ENCODE results near the gene AKR7A3. TPM values are rescaled to one million over a fixed set of nuclear protein-coding genes. Genes with fewer than 3 reads are reported as not detected.
A peak's percentile ranks its signal among the peaks of the same experiment; 100 is the strongest.

AKR7A3 gene
- total RNA-seq, 6 experiments from 2014 or later = 58.1 to 169 (median 130) TPM

DNA sequence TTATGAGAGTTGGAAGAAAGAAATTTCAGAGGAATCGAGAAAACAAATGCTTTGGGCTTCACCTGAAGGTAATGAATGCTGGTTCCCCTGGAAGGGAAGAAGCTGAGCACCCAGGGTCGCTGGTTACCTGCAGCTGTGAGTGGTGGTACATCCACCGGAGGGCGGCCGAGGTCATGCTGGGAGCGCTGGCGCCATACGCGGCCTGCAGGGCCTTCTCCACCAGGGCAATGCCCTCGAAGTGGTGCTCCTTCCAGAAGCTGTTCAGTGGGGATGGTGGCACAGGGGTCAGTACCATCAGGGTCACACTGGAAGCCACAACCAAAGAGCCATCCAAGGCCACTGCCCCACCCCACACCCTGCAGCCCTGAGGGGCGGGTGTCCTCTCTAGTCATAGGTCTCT is 20.1 kb downstream of the AKR7A3 start:
- no peak for ATAC-seq
- intact Hi-C loops (cut with DNase I) = no loop called here
- H3K4me1 ChIP-seq = peaks cover 0 to 23% (median 3%) of the 10 kb centered on the region in 4 donors

DNA sequence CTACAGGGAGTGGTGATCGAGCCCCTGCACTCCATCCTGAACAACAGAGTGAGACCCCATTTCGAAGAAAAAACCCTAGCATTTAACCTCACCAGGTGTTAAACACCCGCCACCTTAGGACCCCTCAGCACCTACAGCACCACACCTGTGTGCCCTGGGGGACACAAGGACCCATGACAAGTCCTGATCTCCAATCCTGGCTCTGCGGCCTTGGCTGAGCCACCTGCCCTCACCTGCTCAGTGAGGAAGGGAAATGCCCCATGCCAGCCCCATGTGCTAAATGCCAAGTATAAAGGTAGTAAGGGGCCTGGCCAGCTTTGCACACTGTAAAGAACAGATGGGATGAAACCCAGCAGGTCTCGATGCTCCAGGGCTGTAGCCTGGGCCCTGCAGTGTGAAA is 25.8 kb downstream of the AKR7A3 start:
- TF ChIP-seq, protein P1, sequence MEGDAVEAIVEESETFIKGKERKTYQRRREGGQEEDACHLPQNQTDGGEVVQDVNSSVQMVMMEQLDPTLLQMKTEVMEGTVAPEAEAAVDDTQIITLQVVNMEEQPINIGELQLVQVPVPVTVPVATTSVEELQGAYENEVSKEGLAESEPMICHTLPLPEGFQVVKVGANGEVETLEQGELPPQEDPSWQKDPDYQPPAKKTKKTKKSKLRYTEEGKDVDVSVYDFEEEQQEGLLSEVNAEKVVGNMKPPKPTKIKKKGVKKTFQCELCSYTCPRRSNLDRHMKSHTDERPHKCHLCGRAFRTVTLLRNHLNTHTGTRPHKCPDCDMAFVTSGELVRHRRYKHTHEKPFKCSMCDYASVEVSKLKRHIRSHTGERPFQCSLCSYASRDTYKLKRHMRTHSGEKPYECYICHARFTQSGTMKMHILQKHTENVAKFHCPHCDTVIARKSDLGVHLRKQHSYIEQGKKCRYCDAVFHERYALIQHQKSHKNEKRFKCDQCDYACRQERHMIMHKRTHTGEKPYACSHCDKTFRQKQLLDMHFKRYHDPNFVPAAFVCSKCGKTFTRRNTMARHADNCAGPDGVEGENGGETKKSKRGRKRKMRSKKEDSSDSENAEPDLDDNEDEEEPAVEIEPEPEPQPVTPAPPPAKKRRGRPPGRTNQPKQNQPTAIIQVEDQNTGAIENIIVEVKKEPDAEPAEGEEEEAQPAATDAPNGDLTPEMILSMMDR (IDR thresholded peaks at IDR 0.05) = no peak
- TF ChIP-seq POLR2A (IDR thresholded peaks at IDR 0.05) = no peak
- Histone ChIP-seq H3K4me1 (no peaks in the 10 kb centered on the region), H3K9me3 (no peaks in the 10 kb centered on the region), H3K27me3 (no peaks in the 10 kb centered on the region), H3K27ac (no peak overlapping the region), H3K36me3 (peaks cover 0 to 60% (median 27%) of the 10 kb centered on the region in 4 donors), H3K4me3 (no peak overlapping the region)
- DNase-seq (no peak), ATAC-seq (no peak)
- intact Hi-C loops (cut with DNase I) = no loop called here
- 92% methylated on average over 2 of the region's 5 CpGs for WGBS (ENCODE audit: insufficient coverage, low coverage, low lambda C conversion rate, missing lambda C conversion rate)

More for the DNA sequence above, 20.1 kb downstream of the AKR7A3 start:
- Histone ChIP-seq H3K36me3 (peaks cover 0 to 40% (median 19%) of the 10 kb centered on the region in 4 donors), H3K27ac (peak overlapping the region; percentile 79 to 95 (median 93)), H3K4me3 (no peak overlapping the region), H3K27me3 (no peaks in the 10 kb centered on the region), H3K9me3 (no peaks in the 10 kb centered on the region)
- no peak for DNase-seq
- 100% methylated on average over 2 of the region's 11 CpGs for WGBS (ENCODE audit: insufficient coverage, low coverage, low lambda C conversion rate, missing lambda C conversion rate)
- TF ChIP-seq, protein P1 (IDR thresholded peaks at IDR 0.05) = no peak
- TF ChIP-seq POLR2A (IDR thresholded peaks at IDR 0.05) = no peak

DNA sequence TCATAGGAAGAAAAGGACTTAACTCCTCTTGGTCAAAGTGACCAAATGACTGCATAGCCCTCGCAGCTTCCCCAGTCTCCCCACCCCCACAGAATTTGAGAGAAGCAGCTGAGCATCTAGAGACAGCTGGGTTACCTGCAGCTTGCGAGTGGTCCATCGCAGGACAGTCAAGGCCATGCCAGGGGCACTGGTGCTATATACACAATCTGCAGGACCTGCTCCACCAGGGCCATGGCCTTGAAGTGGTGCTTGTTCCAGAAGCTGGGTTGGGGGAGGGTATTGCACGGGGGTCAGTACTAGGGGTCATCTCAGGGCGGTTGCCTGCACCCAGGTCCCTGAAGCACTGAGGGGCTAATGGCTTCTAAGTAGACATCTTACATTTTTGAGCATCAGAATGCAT is 26.5 kb downstream of the AKR7A3 start:
- 80% methylated on average over 1 of the region's 5 CpGs for WGBS (ENCODE audit: insufficient coverage, low coverage, low lambda C conversion rate, missing lambda C conversion rate)
- Histone ChIP-seq H3K4me3 (no peak overlapping the region), H3K27me3 (no peaks in the 10 kb centered on the region), H3K4me1 (no peaks in the 10 kb centered on the region), H3K36me3 (peaks cover 0 to 64% (median 29%) of the 10 kb centered on the region in 4 donors), H3K9me3 (no peaks in the 10 kb centered on the region), H3K27ac (no peak overlapping the region)
- intact Hi-C loops (cut with DNase I) = no loop called here
- ATAC-seq = no peak
- no peak for DNase-seq
- TF ChIP-seq, protein P1 (IDR thresholded peaks at IDR 0.05) = no peak
- TF ChIP-seq POLR2A (IDR thresholded peaks at IDR 0.05) = no peak

DNA sequence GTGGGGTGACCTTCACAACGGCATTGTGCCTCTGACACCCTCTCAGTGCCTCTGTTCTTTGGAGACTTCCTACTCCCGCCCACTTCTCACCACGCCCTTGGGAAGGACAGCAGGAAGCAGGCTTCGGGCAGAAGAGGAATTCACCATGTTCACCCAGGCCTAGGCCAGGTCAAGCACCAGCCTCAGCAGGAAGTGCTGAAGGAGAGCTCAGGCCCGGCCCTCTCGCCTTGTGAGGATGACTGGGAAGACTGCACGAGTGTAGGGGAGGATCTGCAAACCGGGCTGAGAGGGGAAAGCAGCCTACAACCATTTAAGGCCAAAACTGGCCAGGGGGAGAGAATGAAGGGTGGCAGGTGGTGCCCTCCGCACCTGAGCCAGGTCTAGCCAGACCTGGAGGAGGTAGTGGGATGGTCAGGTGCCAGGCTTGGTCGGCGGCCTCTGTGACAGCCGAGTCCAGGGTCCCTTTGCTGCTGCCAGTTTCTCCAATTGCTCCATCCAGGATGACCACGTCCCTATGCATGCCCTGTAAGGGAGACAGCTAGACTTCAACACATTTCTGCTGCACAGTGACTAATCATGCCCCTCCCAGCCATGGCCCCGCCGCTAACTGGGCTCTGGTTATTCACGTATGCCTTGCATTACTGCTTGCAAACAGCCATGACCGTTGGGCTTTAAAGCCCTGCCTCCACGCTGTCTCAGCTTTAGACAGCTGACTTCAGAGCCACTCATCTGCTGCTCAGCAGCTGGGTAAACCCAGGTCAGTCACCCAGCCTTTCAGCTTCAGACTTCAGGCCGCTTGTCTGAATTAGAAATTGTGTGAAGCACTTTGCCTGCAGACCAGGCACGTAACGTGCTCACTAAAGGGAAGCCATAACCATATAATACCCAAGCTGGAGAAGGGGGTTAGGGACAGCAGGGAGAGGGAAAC is 28.1 kb downstream of the AKR7A3 start:
- no peaks in the 10 kb centered on the region for H3K27me3 ChIP-seq
- ATAC-seq (peak in 2 of 4 donors; percentile 5 to 8), DNase-seq (no peak)
- no peaks in the 10 kb centered on the region for H3K9me3 ChIP-seq
- peaks cover 0 to 53% (median 23%) of the 10 kb centered on the region in 4 donors for H3K36me3 ChIP-seq
- no peaks in the 10 kb centered on the region for H3K4me1 ChIP-seq
- intact Hi-C loops (cut with DNase I) = no loop called here
- H3K4me3 ChIP-seq = no peak overlapping the region
- TF ChIP-seq, protein P1 (IDR thresholded peaks at IDR 0.05) = no peak
- TF ChIP-seq POLR2A (IDR thresholded peaks at IDR 0.05) = no peak
- no peak overlapping the region for H3K27ac ChIP-seq
- WGBS (ENCODE audit: insufficient coverage, low coverage, low lambda C conversion rate, missing lambda C conversion rate) = 75% methylated on average over 8 of the region's 21 CpGs

Data from right lobe of liver (tissue), 6 donors.